ENCODE data around the gene POLE2.
"Not testable (repeated sequence)": the region's sequence is repeated elsewhere in the genome, so short reads cannot be mapped to it uniquely, and the experiment has no call there.

The POLE2 gene

GRCh38 chr14:49687942-49688700, at the start of gene POLE2:
Gene POLE2, minus strand, starts transcription at chr14:49688214. Its CDS starts 11 bp downstream, at chr14:49688203.
- peak; percentile 94 for DNase-seq

- not testable (repeated sequence) for DNase-seq
Observed at GRCh38 chr14:49735669-49736068, 47.7 kb upstream of the POLE2 start.

GRCh38 chr14:49733836-49734235, 45.8 kb upstream of the POLE2 start:
- peak; percentile 65 for DNase-seq

- DNase-seq = no peak
Observed at GRCh38 chr14:49732896-49733295, 44.9 kb upstream of the POLE2 start.

- DNase-seq = no peak
Observed at GRCh38 chr14:49727171-49727570, 39.2 kb upstream of the POLE2 start.

- not testable (repeated sequence) for DNase-seq
Observed at GRCh38 chr14:49721733-49722435, 33.9 kb upstream of the POLE2 start.

- DNase-seq = no peak
Observed at GRCh38 chr14:49720744-49721143, 32.7 kb upstream of the POLE2 start.

GRCh38 chr14:49710993-49711392, 23.0 kb upstream of the POLE2 start:
- not testable (repeated sequence) for DNase-seq

- DNase-seq = not testable (repeated sequence)
Observed at GRCh38 chr14:49704471-49704870, 16.5 kb upstream of the POLE2 start.

- peak; percentile 95 for DNase-seq
Observed at GRCh38 chr14:49703965-49704364, 16.0 kb upstream of the POLE2 start.

- peak; percentile 40 for DNase-seq
Observed at GRCh38 chr14:49702725-49703124, 14.7 kb upstream of the POLE2 start.

- not testable (repeated sequence) for DNase-seq
Observed at GRCh38 chr14:49693735-49694124, 5.7 kb upstream of the POLE2 start.

GRCh38 chr14:49692811-49693734, 5.1 kb upstream of the POLE2 start, which contains the start of gene KLHDC1:
Gene KLHDC1, plus strand, starts transcription at chr14:49693120. Its CDS starts 75 bp downstream, at chr14:49693195.
- DNase-seq = peak; percentile 94

- DNase-seq = no peak
Observed at GRCh38 chr14:49692193-49692757, 4.3 kb upstream of the POLE2 start.

GRCh38 chr14:49691031-49691430, 3.0 kb upstream of the POLE2 start:
- DNase-seq = peak; percentile 41

- DNase-seq = no peak
Observed at GRCh38 chr14:49688701-49689030, 652 bp upstream of the POLE2 start.

- no peak for DNase-seq
Observed at GRCh38 chr14:49686425-49686824, 1.6 kb downstream of the POLE2 start.

GRCh38 chr14:49679271-49679670, 8.7 kb downstream of the POLE2 start:
- no peak for DNase-seq

- peak; percentile 37 for DNase-seq
Observed at GRCh38 chr14:49677643-49678042, 10.4 kb downstream of the POLE2 start.

- no peak for DNase-seq
Observed at GRCh38 chr14:49673586-49673985, 14.4 kb downstream of the POLE2 start.

GRCh38 chr14:49670475-49670874, 17.5 kb downstream of the POLE2 start:
- no peak for DNase-seq

GRCh38 chr14:49659526-49660455, 28.2 kb downstream of the POLE2 start:
- no peak for DNase-seq

All from hematopoietic multipotent progenitor cell treated with erythropoietin and hydrocortisone succinate and interleukin-3 and kit ligand, for 4 days (in vitro differentiated cells).